HEK293 (cell line): ENCODE results near the gene HOXA3.
A peak's percentile ranks its signal among the peaks of the same experiment; 100 is the strongest.

ENCODE experiments used
- CTCF ChIA-PET: fragments of 350-600 bp; formaldehyde crosslinking; extraction: SDS; loops from one replicate; lab custom pipeline; 2021; ENCODE audit warnings: antibody characterized with exemption; lab: Yijun Ruan, JAX
- POLR2A ChIA-PET: fragments of 300-600 bp; formaldehyde crosslinking; extraction: SDS; loops from one replicate; lab custom pipeline; 2020; ENCODE audit warnings: antibody characterized with exemption, inconsistent platforms; lab: Yijun Ruan, JAX
- H3K27ac ChIP-seq: fragments of 200-500 bp; sonication (Bioruptor generic); 2 replicates; pipeline ENCODE4 v1.5.1; 2014; ENCODE audit warnings: low read depth, low read length, control low read depth, inconsistent platforms; ENCODE audit errors: extremely low read depth
- H3K36me3 ChIP-seq, 2 experiments: fragments of 200-500 bp in 1 of 2; sonication (Bioruptor generic) in 1 of 2; 1 replicate in 1 of 2; 2 replicates in 1 of 2; pipeline ENCODE4 v1.5.1; 2014 to 2017; ENCODE audit warnings: inconsistent platforms in 2 of 2, low read length in 2 of 2; ENCODE audit not compliant: control insufficient read depth in 2 of 2, insufficient read depth in 1 of 2
- H3K4me1 ChIP-seq: fragments of 200-500 bp; sonication (Bioruptor generic); 2 replicates; pipeline ENCODE4 v1.5.1; 2014; ENCODE audit warnings: mild to moderate bottlenecking, low read length, inconsistent platforms; ENCODE audit not compliant: control insufficient read depth, insufficient read depth
- H3K4me3 ChIP-seq: 2 replicates; pipeline ENCODE4 v1.5.1; 2011; ENCODE audit warnings: low read depth, mild to moderate bottlenecking, control low read depth, low read length, moderate library complexity
- H3K9me3 ChIP-seq: fragments of 200-500 bp; sonication (Bioruptor generic); 2 replicates; pipeline ENCODE4 v1.5.1; 2014; ENCODE audit warnings: low read depth, low read length, inconsistent platforms; ENCODE audit not compliant: control insufficient read depth, insufficient read depth
- BCL6B ChIP-seq: fragments of 450-650 bp; formaldehyde crosslinking; IDR thresholded peaks from 2 replicates; pipeline ENCODE4 v1.5.1; 2017; ENCODE audit warnings: missing biosample characterization, missing genetic modification characterization
- GLIS1 ChIP-seq: fragments of 450-650 bp; formaldehyde crosslinking; IDR thresholded peaks from 2 replicates; pipeline ENCODE4 v1.5.1; 2016; ENCODE audit warnings: missing biosample characterization, missing genetic modification characterization
- GLIS2 ChIP-seq: fragments of 450-650 bp; formaldehyde crosslinking; IDR thresholded peaks from 2 replicates; pipeline ENCODE4 v1.5.1; 2016; ENCODE audit warnings: missing biosample characterization, missing genetic modification characterization
- KLF10 ChIP-seq: fragments of 450-650 bp; IDR thresholded peaks from 2 replicates; pipeline ENCODE4 v1.5.1; 2018; ENCODE audit warnings: missing biosample characterization, mild to moderate bottlenecking, missing genetic modification characterization
- OVOL3 ChIP-seq: fragments of 450-650 bp; formaldehyde crosslinking; IDR thresholded peaks from 2 replicates; pipeline ENCODE4 v1.5.1; 2016; ENCODE audit warnings: missing biosample characterization, missing genetic modification characterization
- PRDM1 ChIP-seq: fragments of 450-650 bp; formaldehyde crosslinking; IDR thresholded peaks from 2 replicates; pipeline ENCODE4; 2016; ENCODE audit warnings: missing biosample characterization, missing genetic modification characterization
- PRDM4 ChIP-seq: fragments of 450-650 bp; formaldehyde crosslinking; IDR thresholded peaks from 2 replicates; pipeline ENCODE4 v1.5.1; 2017; ENCODE audit warnings: missing biosample characterization, missing genetic modification characterization
- SP3 ChIP-seq: fragments of 450-650 bp; formaldehyde crosslinking; IDR thresholded peaks from 2 replicates; pipeline ENCODE4 v1.5.1; 2016; ENCODE audit warnings: missing biosample characterization, missing genetic modification characterization
- TCF7L2 ChIP-seq: IDR thresholded peaks from 2 replicates; pipeline ENCODE4 v1.6.1; 2011; ENCODE audit warnings: low read depth, mild to moderate bottlenecking, inconsistent platforms, low read length, moderate library complexity, borderline replicate concordance
- ZFP41 ChIP-seq: fragments of 450-650 bp; formaldehyde crosslinking; IDR thresholded peaks from 2 replicates; pipeline ENCODE4 v1.5.1; 2016; ENCODE audit warnings: missing biosample characterization, missing genetic modification characterization, borderline replicate concordance
- ZIC2 ChIP-seq: fragments of 450-650 bp; formaldehyde crosslinking; IDR thresholded peaks from 2 replicates; pipeline ENCODE4 v1.5.1; 2016; ENCODE audit warnings: missing biosample characterization, missing genetic modification characterization
- ZNF138 ChIP-seq: fragments of 450-650 bp; formaldehyde crosslinking; IDR thresholded peaks from 2 replicates; pipeline ENCODE4 v1.5.1; 2016; ENCODE audit warnings: missing biosample characterization, missing genetic modification characterization, borderline replicate concordance
- ZNF311 ChIP-seq: fragments of 450-650 bp; formaldehyde crosslinking; IDR thresholded peaks from 2 replicates; pipeline ENCODE4 v1.5.1; 2017; ENCODE audit warnings: missing biosample characterization, missing genetic modification characterization, borderline replicate concordance
- ZNF341 ChIP-seq: fragments of 450-650 bp; formaldehyde crosslinking; IDR thresholded peaks from 2 replicates; pipeline ENCODE4; 2016; ENCODE audit warnings: low read depth, missing biosample characterization, missing genetic modification characterization
- ZNF423 ChIP-seq: fragments of 450-650 bp; formaldehyde crosslinking; IDR thresholded peaks from 2 replicates; pipeline ENCODE4 v1.5.1; 2016; ENCODE audit warnings: missing biosample characterization, missing genetic modification characterization
- ZNF624 ChIP-seq: fragments of 450-650 bp; formaldehyde crosslinking; IDR thresholded peaks from 2 replicates; pipeline ENCODE4 v1.5.1; 2017; ENCODE audit warnings: missing biosample characterization, missing genetic modification characterization
- ZNF785 ChIP-seq: fragments of 450-650 bp; formaldehyde crosslinking; IDR thresholded peaks from 2 replicates; pipeline ENCODE4 v1.5.1; 2016; ENCODE audit warnings: missing biosample characterization, missing genetic modification characterization
- ZNF792 ChIP-seq: fragments of 450-650 bp; formaldehyde crosslinking; IDR thresholded peaks from 2 replicates; pipeline ENCODE4 v1.5.1; 2016; ENCODE audit warnings: missing biosample characterization, missing genetic modification characterization
- ZNF830 ChIP-seq: fragments of 450-650 bp; IDR thresholded peaks from 2 replicates; pipeline ENCODE4 v1.5.0; 2018; ENCODE audit warnings: missing biosample characterization, missing genetic modification characterization, low read depth, mild to moderate bottlenecking, moderate library complexity
- ZNF843 ChIP-seq: fragments of 450-650 bp; formaldehyde crosslinking; IDR thresholded peaks from 2 replicates; pipeline ENCODE4 v1.5.1; 2016; ENCODE audit warnings: missing biosample characterization, missing genetic modification characterization
- ZSCAN23 ChIP-seq: fragments of 450-650 bp; formaldehyde crosslinking; IDR thresholded peaks from 2 replicates; pipeline ENCODE4 v1.5.1; 2016; ENCODE audit warnings: missing biosample characterization, missing genetic modification characterization
- ZSCAN30 ChIP-seq: fragments of 450-650 bp; IDR thresholded peaks from 2 replicates; pipeline ENCODE4 v1.5.1; 2018; ENCODE audit warnings: missing biosample characterization, mild to moderate bottlenecking, missing genetic modification characterization, moderate library complexity
- TF ChIP-seq, protein P1 (sequence below): fragments of 450-650 bp; formaldehyde crosslinking; IDR thresholded peaks from 2 replicates; pipeline ENCODE4 v1.5.1; 2016; ENCODE audit warnings: missing biosample characterization, missing genetic modification characterization
- TF ChIP-seq, protein P2 (sequence below): fragments of 450-650 bp; formaldehyde crosslinking; IDR thresholded peaks from 2 replicates; pipeline ENCODE4 v1.5.1; 2016; ENCODE audit warnings: missing biosample characterization, missing genetic modification characterization
- TF ChIP-seq, protein P3 (sequence below): fragments of 450-650 bp; formaldehyde crosslinking; IDR thresholded peaks from 2 replicates; pipeline ENCODE4 v1.5.1; 2016; ENCODE audit warnings: missing biosample characterization, missing genetic modification characterization

Gene HOXA3

GRCh38 chr7:27182861-27183681, 30.7 kb upstream of the HOXA3 start (continued):
- TF ChIP-seq ZNF341 (tag by site-specific recombination) (0 out of 2 replicates have a peak, but pooled peaks have one; percentile 13), ZNF785 (tag by site-specific recombination) (no peak), TCF7L2 (no peak), OVOL3 (tag by site-specific recombination) (no peak), ZNF311 (no peak)

DNA sequence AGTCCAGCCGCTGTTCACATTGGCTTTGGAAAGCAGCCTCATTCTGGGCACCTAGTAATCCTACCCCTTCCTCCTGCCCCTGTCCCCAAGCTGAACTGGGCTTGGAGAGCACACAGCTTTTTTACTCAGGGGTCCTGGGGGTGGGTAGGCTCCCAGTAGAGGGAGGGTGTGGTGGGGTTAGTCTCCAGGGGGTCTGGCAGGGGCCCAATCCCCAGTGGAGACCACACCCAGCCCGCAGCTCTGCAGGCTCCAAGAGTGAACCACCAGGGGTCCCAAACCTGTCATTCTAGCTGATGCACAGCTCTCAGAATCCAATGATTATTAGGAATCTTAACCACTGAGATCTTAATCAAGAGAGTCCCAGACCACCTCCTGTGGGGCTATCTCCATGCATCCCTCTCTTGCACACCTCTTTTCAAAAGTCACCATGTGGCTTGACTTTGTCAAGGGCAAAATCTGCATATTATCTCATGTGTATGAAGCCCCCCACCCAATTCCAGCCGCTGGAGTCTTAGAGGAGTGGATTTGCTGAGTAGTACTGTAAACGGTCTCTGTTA, 30.0 kb upstream of the HOXA3 start:
- CTCF ChIA-PET, result interaction anchor here (0.7 to 1.8 kb wide), 6 partner anchors 8 to 276 kb away, joined by 3 to 7 read pairs (median 4); no protein-coding TSS in a partner anchor
- H3K9me3 ChIP-seq, result no peaks in the 10 kb centered on the region
- H3K4me1 ChIP-seq, result peaks cover 36% of the 10 kb centered on the region
- POLR2A ChIA-PET, result interaction anchor here (0.6 to 7.6 kb wide), 9 partner anchors 9 to 1320 kb away, joined by 3 to 237 read pairs (median 5); partner anchors contain the start of genes HOXA10, HOXA13 and HOXA9
- peaks cover 0 to 10% of the 10 kb centered on the region in 2 experiments; a peak in 2 of 3 replicates for H3K36me3 ChIP-seq
- H3K27ac ChIP-seq, result peak overlapping the region; percentile 99
- H3K4me3 ChIP-seq, result peak overlapping the region; percentile 55
- TF ChIP-seq KLF10 (tag by site-specific recombination) (peak; percentile 38; the same call in 1 of the 2 replicates), ZIC2 (tag by site-specific recombination) (peak; percentile 87), PRDM1 (tag by site-specific recombination) (no peak), ZNF792 (no peak), ZNF138 (tag by site-specific recombination) (no peak), ZNF423 (tag by site-specific recombination) (peak; percentile 97), GLIS2 (tag by site-specific recombination) (peak; percentile 87), GLIS1 (tag by site-specific recombination) (peak; percentile 96), ZNF624 (tag by site-specific recombination) (no peak), BCL6B (tag by site-specific recombination) (no peak), ZSCAN30 (tag by site-specific recombination) (no peak), ZNF843 (tag by site-specific recombination) (peak; percentile 37; the same call in 1 of the 2 replicates), SP3 (tag by site-specific recombination) (no peak), PRDM4 (peak; percentile 15; the same call in 1 of the 2 replicates), ZSCAN23 (tag by site-specific recombination) (no peak), ZFP41 (tag by site-specific recombination) (no peak), ZNF830 (tag by site-specific recombination) (no peak)
- TF ChIP-seq, protein P1, sequence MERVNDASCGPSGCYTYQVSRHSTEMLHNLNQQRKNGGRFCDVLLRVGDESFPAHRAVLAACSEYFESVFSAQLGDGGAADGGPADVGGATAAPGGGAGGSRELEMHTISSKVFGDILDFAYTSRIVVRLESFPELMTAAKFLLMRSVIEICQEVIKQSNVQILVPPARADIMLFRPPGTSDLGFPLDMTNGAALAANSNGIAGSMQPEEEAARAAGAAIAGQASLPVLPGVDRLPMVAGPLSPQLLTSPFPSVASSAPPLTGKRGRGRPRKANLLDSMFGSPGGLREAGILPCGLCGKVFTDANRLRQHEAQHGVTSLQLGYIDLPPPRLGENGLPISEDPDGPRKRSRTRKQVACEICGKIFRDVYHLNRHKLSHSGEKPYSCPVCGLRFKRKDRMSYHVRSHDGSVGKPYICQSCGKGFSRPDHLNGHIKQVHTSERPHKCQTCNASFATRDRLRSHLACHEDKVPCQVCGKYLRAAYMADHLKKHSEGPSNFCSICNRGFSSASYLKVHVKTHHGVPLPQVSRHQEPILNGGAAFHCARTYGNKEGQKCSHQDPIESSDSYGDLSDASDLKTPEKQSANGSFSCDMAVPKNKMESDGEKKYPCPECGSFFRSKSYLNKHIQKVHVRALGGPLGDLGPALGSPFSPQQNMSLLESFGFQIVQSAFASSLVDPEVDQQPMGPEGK, result peak; percentile 35; the same call in 1 of the 2 replicates
- TF ChIP-seq, protein P2, sequence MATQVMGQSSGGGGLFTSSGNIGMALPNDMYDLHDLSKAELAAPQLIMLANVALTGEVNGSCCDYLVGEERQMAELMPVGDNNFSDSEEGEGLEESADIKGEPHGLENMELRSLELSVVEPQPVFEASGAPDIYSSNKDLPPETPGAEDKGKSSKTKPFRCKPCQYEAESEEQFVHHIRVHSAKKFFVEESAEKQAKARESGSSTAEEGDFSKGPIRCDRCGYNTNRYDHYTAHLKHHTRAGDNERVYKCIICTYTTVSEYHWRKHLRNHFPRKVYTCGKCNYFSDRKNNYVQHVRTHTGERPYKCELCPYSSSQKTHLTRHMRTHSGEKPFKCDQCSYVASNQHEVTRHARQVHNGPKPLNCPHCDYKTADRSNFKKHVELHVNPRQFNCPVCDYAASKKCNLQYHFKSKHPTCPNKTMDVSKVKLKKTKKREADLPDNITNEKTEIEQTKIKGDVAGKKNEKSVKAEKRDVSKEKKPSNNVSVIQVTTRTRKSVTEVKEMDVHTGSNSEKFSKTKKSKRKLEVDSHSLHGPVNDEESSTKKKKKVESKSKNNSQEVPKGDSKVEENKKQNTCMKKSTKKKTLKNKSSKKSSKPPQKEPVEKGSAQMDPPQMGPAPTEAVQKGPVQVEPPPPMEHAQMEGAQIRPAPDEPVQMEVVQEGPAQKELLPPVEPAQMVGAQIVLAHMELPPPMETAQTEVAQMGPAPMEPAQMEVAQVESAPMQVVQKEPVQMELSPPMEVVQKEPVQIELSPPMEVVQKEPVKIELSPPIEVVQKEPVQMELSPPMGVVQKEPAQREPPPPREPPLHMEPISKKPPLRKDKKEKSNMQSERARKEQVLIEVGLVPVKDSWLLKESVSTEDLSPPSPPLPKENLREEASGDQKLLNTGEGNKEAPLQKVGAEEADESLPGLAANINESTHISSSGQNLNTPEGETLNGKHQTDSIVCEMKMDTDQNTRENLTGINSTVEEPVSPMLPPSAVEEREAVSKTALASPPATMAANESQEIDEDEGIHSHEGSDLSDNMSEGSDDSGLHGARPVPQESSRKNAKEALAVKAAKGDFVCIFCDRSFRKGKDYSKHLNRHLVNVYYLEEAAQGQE (tag by site-specific recombination), result 0 out of 2 replicates have a peak, but pooled peaks have one; percentile 30
- TF ChIP-seq, protein P3, sequence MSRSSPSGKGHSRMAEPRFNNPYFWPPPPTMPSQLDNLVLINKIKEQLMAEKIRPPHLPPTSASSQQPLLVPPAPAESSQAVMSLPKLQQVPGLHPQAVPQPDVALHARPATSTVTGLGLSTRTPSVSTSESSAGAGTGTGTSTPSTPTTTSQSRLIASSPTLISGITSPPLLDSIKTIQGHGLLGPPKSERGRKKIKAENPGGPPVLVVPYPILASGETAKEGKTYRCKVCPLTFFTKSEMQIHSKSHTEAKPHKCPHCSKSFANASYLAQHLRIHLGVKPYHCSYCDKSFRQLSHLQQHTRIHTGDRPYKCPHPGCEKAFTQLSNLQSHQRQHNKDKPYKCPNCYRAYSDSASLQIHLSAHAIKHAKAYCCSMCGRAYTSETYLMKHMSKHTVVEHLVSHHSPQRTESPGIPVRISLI (tag by site-specific recombination), result no peak
